IPS-20b (cell line): ENCODE measurements around the gene MAP3K21.

Source experiments
- H3K27ac ChIP-seq: one replicate; pipeline ENCODE4 v1.5.1; 2013; ENCODE audit warnings: low read length
- H3K27me3 ChIP-seq: 2 replicates; pipeline ENCODE4 v1.6.1; 2013; ENCODE audit warnings: mild to moderate bottlenecking, low read length, inconsistent platforms; ENCODE audit not compliant: insufficient read depth
- H3K36me3 ChIP-seq: 2 replicates; pipeline ENCODE4 v1.6.1; 2013; ENCODE audit warnings: low read depth, mild to moderate bottlenecking, inconsistent platforms, low read length, moderate library complexity; ENCODE audit not compliant: insufficient read depth
- H3K4me1 ChIP-seq: 2 replicates; pipeline ENCODE4 v1.6.1; 2013; ENCODE audit warnings: mild to moderate bottlenecking, control low read depth, inconsistent platforms, low read length, moderate library complexity; ENCODE audit not compliant: insufficient read depth
- H3K4me3 ChIP-seq: 2 replicates; pipeline ENCODE4 v1.5.1; 2013; ENCODE audit warnings: mild to moderate bottlenecking, low read length, inconsistent platforms
- H3K9ac ChIP-seq: 2 replicates; pipeline ENCODE4 v1.6.1; 2013; ENCODE audit warnings: low read depth, mild to moderate bottlenecking, inconsistent platforms, low read length, moderate library complexity
- H3K9me3 ChIP-seq: 2 replicates; pipeline ENCODE4 v1.6.1; 2013; ENCODE audit warnings: mild to moderate bottlenecking, low read depth, low read length, inconsistent platforms; ENCODE audit not compliant: insufficient read depth

MAP3K21 gene

DNA sequence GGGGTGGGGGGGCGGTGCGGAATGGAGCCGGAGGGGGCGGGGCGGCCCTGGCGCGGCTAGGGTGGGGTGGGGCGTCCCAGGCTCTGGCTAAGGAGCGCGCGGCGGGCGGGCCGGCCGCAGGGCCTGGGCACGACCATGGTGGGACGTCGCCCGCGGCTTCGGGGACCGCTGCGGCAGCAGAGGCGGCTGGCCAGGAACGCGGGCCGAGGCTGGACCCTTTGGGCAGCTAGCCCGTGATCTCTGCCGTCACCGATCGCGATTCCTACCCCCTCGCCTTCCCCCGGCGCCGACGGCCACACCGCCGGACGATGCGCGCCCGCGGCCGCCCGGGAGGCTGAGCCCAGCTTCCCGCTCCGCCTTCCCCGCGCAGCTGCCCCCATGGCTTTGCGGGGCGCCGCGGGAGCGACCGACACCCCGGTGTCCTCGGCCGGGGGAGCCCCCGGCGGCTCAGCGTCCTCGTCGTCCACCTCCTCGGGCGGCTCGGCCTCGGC, at the start of gene MAP3K21:
Gene MAP3K21 (plus strand): TSS at position 74 of the 491 bp plus-strand sequence. CDS start 305 bp downstream, at position 379.
- Histone ChIP-seq H3K4me3 (peak within 1 kb of the TSS; percentile 79), H3K9me3 (no peaks in the 10 kb centered on the region), H3K27me3 (peaks cover 37% of the 10 kb centered on the region), H3K27ac (no peak within 1 kb of the TSS), H3K4me1 (peaks cover 10% of the 10 kb centered on the region), H3K36me3 (no peaks in the 10 kb centered on the region), H3K9ac (peak within 1 kb of the TSS; percentile 55; the same call in 1 of the 2 replicates)

DNA sequence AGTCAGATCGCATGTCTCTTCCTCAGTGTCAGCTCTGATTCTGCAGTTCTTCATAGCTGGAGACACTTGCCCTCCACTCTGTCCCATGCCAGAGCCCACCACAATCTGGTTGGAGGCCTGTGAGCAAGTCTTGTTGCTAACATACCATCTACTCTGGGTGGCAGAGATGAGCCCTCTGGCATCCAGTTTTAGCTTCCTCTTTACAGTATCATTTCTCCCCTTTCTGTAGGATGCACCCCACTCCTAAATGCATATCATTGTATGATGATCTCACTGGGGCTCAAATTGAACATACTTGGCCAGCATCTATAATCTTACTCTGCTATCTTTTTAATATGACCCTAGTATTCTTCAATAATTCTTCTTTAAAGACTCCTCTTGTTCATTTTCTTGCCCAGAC, 48.9 kb upstream of the MAP3K21 start:
- Histone ChIP-seq H3K4me1 (no peaks in the 10 kb centered on the region), H3K9ac (no peak overlapping the region), H3K4me3 (no peak overlapping the region), H3K9me3 (no peaks in the 10 kb centered on the region), H3K27ac (no peak overlapping the region), H3K36me3 (0 out of 2 replicates have a peak, but pooled peaks cover 12% of the 10 kb centered on the region), H3K27me3 (no peaks in the 10 kb centered on the region)

DNA sequence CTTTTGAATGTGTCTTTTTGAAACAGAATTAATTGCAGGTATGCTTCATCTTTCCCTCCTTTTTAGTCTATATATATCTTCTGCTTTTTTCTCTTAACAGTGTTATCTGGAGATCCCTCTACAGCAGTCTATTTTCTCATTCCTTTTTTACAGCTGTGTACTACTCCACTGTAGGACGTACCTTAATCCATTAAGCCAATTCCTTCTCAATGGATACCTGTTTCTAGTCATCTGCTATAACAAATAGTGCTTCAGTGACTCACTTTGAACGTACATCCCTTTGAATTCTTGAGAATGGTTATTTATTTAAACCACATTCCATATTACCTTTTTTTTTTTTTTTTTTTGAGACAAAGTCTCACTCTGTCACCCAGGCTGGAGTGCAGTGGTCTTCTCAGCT, 47.6 kb upstream of the MAP3K21 start:
- Histone ChIP-seq H3K27ac (no peak overlapping the region), H3K9ac (no peak overlapping the region), H3K36me3 (0 out of 2 replicates have a peak, but pooled peaks cover 5% of the 10 kb centered on the region), H3K4me1 (no peaks in the 10 kb centered on the region), H3K4me3 (no peak overlapping the region), H3K27me3 (no peaks in the 10 kb centered on the region), H3K9me3 (no peaks in the 10 kb centered on the region)

DNA sequence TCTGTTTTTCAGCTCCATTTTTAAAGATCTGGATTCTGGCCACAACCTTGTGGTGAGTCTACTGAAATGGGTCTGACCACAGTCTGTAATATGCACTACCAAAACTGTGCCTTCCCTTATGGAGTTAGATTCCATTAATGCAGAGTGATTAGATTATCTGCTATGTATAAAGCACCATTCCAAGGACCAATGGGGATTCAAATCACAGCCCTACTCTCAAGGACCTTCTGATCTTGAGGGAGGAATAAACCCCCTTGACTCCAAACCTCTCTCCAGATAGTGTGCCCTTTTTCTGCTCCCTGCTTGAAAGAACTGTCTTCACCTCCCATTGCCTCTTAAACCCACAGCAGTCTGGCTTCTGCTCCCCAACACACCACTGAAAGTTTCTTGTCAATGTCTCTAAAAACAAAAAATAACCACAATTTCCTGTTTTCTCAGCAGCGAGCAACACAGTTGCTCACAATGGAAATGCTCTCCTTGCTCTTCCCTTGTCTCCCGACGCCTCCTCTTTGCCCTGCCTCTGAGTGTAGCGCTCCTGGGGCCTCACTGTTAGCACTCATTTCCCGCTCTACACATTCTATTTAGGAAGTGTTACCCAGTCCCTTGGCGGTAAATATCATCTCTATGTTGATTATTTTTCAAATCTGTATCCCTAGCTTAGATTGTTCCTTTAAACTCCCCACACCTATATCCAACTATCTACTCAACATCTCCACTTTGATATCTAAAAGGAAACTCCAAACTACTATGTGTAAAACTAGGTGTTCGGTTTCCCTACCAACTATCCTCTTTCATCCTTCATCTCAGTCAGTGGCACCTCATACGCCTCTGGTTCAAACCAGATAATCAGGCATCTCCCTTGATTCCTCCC, 45.6 kb upstream of the MAP3K21 start:
- H3K4me1 ChIP-seq = no peaks in the 10 kb centered on the region
- H3K27me3 ChIP-seq = no peaks in the 10 kb centered on the region
- H3K36me3 ChIP-seq = no peaks in the 10 kb centered on the region; the same call in 1 of the 2 replicates
- H3K9me3 ChIP-seq = no peaks in the 10 kb centered on the region
- H3K4me3 ChIP-seq = no peak overlapping the region
- H3K9ac ChIP-seq = no peak overlapping the region
- H3K27ac ChIP-seq = no peak overlapping the region

DNA sequence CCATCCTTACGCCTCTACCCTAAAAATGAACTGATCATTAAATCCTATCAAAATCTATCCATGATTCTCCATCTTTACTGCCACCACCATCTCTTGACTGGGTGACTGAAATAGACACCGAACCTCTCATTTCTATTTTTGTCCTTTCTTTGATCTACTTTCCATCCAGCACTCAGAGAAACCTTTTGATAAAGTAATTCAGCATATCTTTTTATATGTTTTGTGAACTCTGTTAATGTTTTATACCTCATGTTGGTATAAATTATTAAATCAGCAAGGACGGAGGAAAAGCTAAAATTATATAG, 45.0 kb upstream of the MAP3K21 start:
- no peak overlapping the region for H3K9ac ChIP-seq
- H3K4me1 ChIP-seq = no peaks in the 10 kb centered on the region
- H3K9me3 ChIP-seq = no peaks in the 10 kb centered on the region
- no peaks in the 10 kb centered on the region for H3K27me3 ChIP-seq
- H3K27ac ChIP-seq = no peak overlapping the region
- H3K36me3 ChIP-seq = peaks cover 6% of the 10 kb centered on the region; the same call in 1 of the 2 replicates
- H3K4me3 ChIP-seq = no peak overlapping the region

DNA sequence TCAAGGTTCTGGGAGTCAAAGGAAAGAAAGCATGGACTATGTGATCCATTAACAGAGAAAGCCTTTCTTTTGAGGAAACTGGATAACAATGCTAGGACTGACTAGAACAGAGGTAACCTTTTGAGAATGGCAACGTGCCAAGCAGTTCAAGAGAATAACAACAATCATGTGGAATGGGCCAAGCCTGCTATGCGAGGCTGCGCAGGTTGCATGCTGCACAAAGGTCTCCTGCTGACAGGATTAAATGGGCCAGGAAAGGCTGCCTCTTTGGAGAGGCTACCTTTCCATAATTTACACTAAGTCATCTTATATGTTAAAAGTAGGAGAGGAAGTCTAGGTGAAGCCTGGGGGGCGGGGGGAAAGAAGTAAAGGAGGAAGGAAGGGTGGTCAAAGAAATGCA, 37.8 kb upstream of the MAP3K21 start:
- no peak overlapping the region for H3K27ac ChIP-seq
- peak overlapping the region; percentile 22; the same call in 1 of the 2 replicates for H3K4me3 ChIP-seq
- no peaks in the 10 kb centered on the region for H3K27me3 ChIP-seq
- H3K36me3 ChIP-seq = peaks cover 24% of the 10 kb centered on the region; the same call in 1 of the 2 replicates
- peaks cover 47% of the 10 kb centered on the region for H3K4me1 ChIP-seq
- H3K9ac ChIP-seq = peak overlapping the region; percentile 41
- no peaks in the 10 kb centered on the region for H3K9me3 ChIP-seq

DNA sequence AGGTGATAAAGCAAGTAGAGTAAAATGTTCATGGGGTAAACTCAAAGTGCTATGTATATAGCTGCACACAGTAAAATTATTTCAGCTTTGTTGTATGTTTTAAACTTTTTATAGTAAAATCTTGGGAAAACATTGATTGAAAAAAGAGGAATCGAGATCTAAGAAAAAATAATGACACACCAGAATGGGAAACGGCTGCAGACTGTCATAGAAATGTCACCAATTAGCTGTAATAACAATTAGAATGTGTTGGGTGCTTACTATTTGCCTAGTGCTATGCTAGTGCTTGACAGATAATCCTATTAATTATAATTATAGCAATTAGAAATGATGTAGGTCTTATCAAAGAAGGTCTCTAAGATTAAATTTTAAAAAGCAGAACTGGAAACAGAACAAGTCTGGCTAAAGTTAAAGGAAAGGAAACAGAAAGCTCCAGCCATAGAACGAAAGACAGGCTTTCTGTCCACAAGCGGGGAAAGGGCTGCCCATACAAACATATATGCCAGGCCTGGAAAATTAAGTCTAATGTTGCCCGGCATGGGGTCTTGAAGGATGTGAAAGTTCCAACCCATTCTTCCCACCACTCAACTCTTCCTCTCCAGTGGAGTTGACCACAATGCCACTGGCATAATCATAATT, 37.0 kb upstream of the MAP3K21 start:
- H3K4me3 ChIP-seq = peak overlapping the region; percentile 36; the same call in 1 of the 2 replicates
- H3K4me1 ChIP-seq = peaks cover 47% of the 10 kb centered on the region

DNA sequence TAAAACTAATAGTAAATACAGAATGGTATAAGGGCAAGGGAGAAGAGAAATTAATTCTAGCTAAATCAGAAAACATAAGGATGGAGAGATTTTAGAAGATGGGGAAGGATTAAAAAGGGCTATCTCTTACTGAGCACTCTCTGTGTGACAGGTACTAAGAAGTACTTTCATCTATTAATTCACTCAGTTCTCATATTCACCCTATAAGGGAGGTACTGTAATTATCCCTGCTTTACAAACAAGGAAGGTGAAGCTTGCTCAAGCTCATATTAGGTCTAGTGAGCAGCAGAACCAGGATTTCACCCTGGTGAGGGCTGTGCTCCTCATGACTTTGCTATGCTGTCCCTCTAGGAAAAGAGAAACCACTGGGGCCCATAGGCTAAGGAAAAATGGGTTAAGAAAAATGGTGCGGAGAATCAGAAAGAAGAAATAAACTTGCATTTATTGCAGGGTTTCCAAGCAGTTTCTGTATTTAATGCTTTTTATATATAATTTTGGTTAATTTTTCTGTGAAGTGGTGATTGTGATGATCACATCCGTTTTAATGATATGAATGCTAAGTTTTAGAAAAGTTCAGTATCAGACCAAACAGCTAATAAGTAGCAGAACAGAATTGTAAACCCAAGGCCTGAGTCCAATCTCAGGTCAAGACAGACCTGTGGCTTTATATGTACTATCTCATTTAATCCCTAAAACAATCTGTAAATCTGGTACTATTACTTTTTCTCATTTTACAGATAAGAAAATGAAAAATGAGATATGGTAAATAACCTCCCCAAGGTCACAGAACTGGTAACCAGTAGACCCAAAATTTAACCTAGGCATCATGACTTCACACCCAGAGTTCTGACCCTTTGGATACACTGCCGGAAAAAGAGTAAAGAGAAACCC, 33.7 kb upstream of the MAP3K21 start:
- no peaks in the 10 kb centered on the region for H3K9me3 ChIP-seq
- peaks cover 46% of the 10 kb centered on the region for H3K4me1 ChIP-seq
- peak overlapping the region; percentile 90; the same call in 1 of the 2 replicates for H3K9ac ChIP-seq
- peak overlapping the region; percentile 8 for H3K27ac ChIP-seq
- H3K4me3 ChIP-seq = peak overlapping the region; percentile 86
- peaks cover 8% of the 10 kb centered on the region; the same call in 1 of the 2 replicates for H3K36me3 ChIP-seq
- H3K27me3 ChIP-seq = no peaks in the 10 kb centered on the region

More for the DNA sequence above, 37.0 kb upstream of the MAP3K21 start:
- Histone ChIP-seq H3K9ac (peak overlapping the region; percentile 16; the same call in 1 of the 2 replicates), H3K9me3 (no peaks in the 10 kb centered on the region), H3K27ac (peak overlapping the region; percentile 63), H3K27me3 (no peaks in the 10 kb centered on the region), H3K36me3 (peaks cover 24% of the 10 kb centered on the region; the same call in 1 of the 2 replicates)

DNA sequence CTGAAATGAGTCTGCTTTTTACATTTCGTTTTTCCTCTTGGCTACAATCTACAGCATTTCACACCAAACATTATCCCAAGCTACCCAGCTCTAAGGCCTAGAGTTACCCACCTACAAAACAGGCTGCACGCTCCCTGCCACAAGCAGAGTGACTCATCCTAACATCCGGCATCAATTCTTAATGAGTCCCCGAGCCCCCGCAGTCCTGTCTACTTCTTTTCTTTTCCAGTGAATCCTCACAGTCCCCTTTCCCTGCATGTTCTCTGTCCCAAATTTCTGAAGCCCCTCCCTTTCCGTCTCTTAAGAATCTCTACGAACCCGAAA, 32.6 kb upstream of the MAP3K21 start:
- H3K4me3 ChIP-seq = peak overlapping the region; percentile 86
- H3K9me3 ChIP-seq = no peaks in the 10 kb centered on the region
- H3K4me1 ChIP-seq = peaks cover 40% of the 10 kb centered on the region
- H3K27me3 ChIP-seq = no peaks in the 10 kb centered on the region
- H3K27ac ChIP-seq = no peak overlapping the region
- peaks cover 5% of the 10 kb centered on the region; the same call in 1 of the 2 replicates for H3K36me3 ChIP-seq
- peak overlapping the region; percentile 90; the same call in 1 of the 2 replicates for H3K9ac ChIP-seq

DNA sequence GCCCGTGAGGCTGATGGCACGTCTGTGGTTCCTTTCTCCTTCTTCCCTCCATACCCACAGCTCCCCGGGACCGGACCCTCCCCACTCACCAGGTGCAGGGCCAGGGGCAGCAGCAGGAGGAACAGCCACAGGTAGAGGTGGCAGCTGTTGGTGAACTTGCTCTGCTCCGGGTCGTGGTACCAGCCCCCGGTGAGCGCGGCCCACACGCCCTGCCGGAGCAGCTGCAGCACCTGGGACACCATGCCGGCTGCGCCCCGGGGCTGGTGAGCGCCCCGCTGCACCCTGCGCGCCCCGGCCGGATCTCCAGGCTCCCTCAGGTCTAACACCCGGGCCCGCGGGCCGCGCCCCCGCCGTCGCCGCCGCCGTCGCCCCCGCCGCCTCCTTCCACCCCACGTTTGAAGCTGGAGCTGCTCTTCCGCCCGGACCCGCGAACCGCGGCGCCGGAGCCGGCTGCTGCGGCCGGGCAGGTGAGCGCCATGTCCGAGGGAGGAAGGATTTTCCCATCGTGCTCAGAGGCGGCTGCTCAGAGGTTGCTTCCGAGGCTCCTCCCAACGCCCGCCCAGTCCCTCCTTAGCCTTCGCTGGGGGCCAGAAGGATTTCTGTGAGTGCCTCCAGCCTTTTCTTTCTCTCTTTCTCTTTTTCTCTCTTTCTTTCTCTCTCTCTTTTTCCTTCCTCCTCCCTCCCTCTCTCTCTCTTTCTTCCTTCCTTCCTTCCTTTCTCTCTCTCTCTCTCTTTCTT, 32.1 kb upstream of the MAP3K21 start, which contains the start of gene PCNX2:
Gene PCNX2 (minus strand): TSS at position 489 of the 738 bp plus-strand sequence. CDS start 247 bp downstream, at position 242.
- peaks cover 5% of the 10 kb centered on the region; the same call in 1 of the 2 replicates for H3K36me3 ChIP-seq
- H3K27ac ChIP-seq = no peak within 1 kb of the TSS
- H3K4me1 ChIP-seq = peaks cover 36% of the 10 kb centered on the region
- H3K9ac ChIP-seq = peak within 1 kb of the TSS; percentile 90; the same call in 1 of the 2 replicates
- peak within 1 kb of the TSS; percentile 86 for H3K4me3 ChIP-seq
- H3K9me3 ChIP-seq = no peaks in the 10 kb centered on the region
- H3K27me3 ChIP-seq = no peaks in the 10 kb centered on the region
